Frontal cortex (tissue), 4 donors: Measurements from ENCODE around the gene APBA3. TPM values are rescaled to one million over a fixed set of nuclear protein-coding genes. Genes with fewer than 3 reads are reported as not detected.

Experiments used
- DNase-seq, 2 donors: peaks; one replicate each; pipeline ENCODE4 v3.0.0; 2012; ENCODE audit warnings: low spot score in 2 of 2
- FAIRE-seq: peaks from 2 replicates; lab custom pipeline; 2012; peaks lifted over from hg19 to GRCh38; lab: Jason Lieb, UNC
- total RNA-seq: library from RNA; depleted of rRNA; stranded (reverse); fragments of >200 nt; gene quantifications from one replicate; pipeline ENCODE4 v1.2.3, GENCODE V29; 2014
- donor health status: control.
- donor health status: control.
- donor health status: control.

The APBA3 gene
- total RNA-seq: 12.6 TPM

- FAIRE-seq: no peak
- DNase-seq: peak; percentile 90 to 92
Measured at GRCh38 chr19:3761382-3762129, at the start of gene APBA3. APBA3 (minus strand) TSS chr19:3761692; CDS start chr19:3760264, 1,428 bp downstream.

- FAIRE-seq: no peak
Measured at GRCh38 chr19:3810708-3811355, 49.3 kb upstream of the APBA3 start.

GRCh38 chr19:3809881-3810707 is 48.6 kb upstream of the APBA3 start:
- DNase-seq (no peak), FAIRE-seq (no peak)

More at GRCh38 chr19:3810708-3811355, 49.3 kb upstream of the APBA3 start:
- no peak for DNase-seq

- no peak for FAIRE-seq
- DNase-seq: no peak
Measured at GRCh38 chr19:3808420-3809143, 47.1 kb upstream of the APBA3 start.

- no peak for FAIRE-seq
Measured at GRCh38 chr19:3807574-3808354, 46.3 kb upstream of the APBA3 start.

GRCh38 chr19:3807131-3807480 is 45.6 kb upstream of the APBA3 start:
- FAIRE-seq: no peak

More at GRCh38 chr19:3807574-3808354, 46.3 kb upstream of the APBA3 start:
- DNase-seq: no peak

GRCh38 chr19:3805859-3806258 is 44.4 kb upstream of the APBA3 start:
- FAIRE-seq (no peak), DNase-seq (no peak)

More at GRCh38 chr19:3807131-3807480, 45.6 kb upstream of the APBA3 start:
- no peak for DNase-seq

- FAIRE-seq: no peak
Measured at GRCh38 chr19:3804429-3804828, 42.9 kb upstream of the APBA3 start.

GRCh38 chr19:3803986-3804385 is 42.5 kb upstream of the APBA3 start:
- DNase-seq (no peak), FAIRE-seq (no peak)

More at GRCh38 chr19:3804429-3804828, 42.9 kb upstream of the APBA3 start:
- DNase-seq: no peak

- DNase-seq (no peak), FAIRE-seq (no peak)
Measured at GRCh38 chr19:3803114-3803888, 41.8 kb upstream of the APBA3 start.

- DNase-seq: peak in 1 of 2 donors; percentile 55
- FAIRE-seq: no peak
Measured at GRCh38 chr19:3801412-3802096, 40.1 kb upstream of the APBA3 start.

- FAIRE-seq: no peak
- no peak for DNase-seq
Measured at GRCh38 chr19:3800996-3801395, 39.5 kb upstream of the APBA3 start.

- FAIRE-seq (no peak), DNase-seq (no peak)
Measured at GRCh38 chr19:3798137-3798536, 36.6 kb upstream of the APBA3 start.

GRCh38 chr19:3796358-3796757 is 34.9 kb upstream of the APBA3 start:
- FAIRE-seq: no peak
- no peak for DNase-seq

GRCh38 chr19:3793799-3794198 is 32.3 kb upstream of the APBA3 start:
- DNase-seq (no peak), FAIRE-seq (no peak)

GRCh38 chr19:3792114-3792513 is 30.6 kb upstream of the APBA3 start:
- no peak for DNase-seq

GRCh38 chr19:3790941-3791340 is 29.4 kb upstream of the APBA3 start:
- DNase-seq (no peak), FAIRE-seq (no peak)

More at GRCh38 chr19:3792114-3792513, 30.6 kb upstream of the APBA3 start:
- FAIRE-seq: no peak
